H1 (cell line): ENCODE measurements around the gene DBH. TPM values are rescaled to one million over a fixed set of nuclear protein-coding genes. Genes with fewer than 3 reads are reported as not detected.

Source experiments
- CTCF ChIA-PET: fragments of 300-600 bp; sonication (Branson Sonifier 250); formaldehyde crosslinking; loops from one replicate; lab custom pipeline; 2021; ENCODE audit not compliant: partially characterized antibody; lab: Charles Lee
- POLR2A ChIA-PET: fragments of 300-600 bp; sonication (Branson Sonifier 250); formaldehyde crosslinking; loops from one replicate; lab custom pipeline; 2021; ENCODE audit warnings: inconsistent platforms; ENCODE audit not compliant: partially characterized antibody; lab: Charles Lee
- DNase-seq, 2 experiments: peaks; one replicate each; pipeline versions ENCODE4 v3.0.0 to v3.0.0-alpha.2; 2010 to 2022; ENCODE audit warnings: low spot score in 2 of 2, low read depth in 1 of 2, mixed read lengths in 1 of 2
- FAIRE-seq: peaks from 2 replicates; lab custom pipeline; 2011; peaks lifted over from hg19 to GRCh38; lab: Jason Lieb, UNC
- H2AFZ ChIP-seq: 2 replicates; pipeline ENCODE4 v1.8.1; 2012; ENCODE audit warnings: low read length, inconsistent platforms
- H2AK5ac ChIP-seq: 2 replicates; pipeline ENCODE4 v1.6.1; 2013; ENCODE audit warnings: low read depth, low read length
- H2BK120ac ChIP-seq: replicated peaks from 2 replicates; pipeline ENCODE3; 2013; ENCODE audit warnings: low read depth, low read length, inconsistent platforms
- H2BK12ac ChIP-seq: 2 replicates; pipeline ENCODE4 v1.6.1; 2013; ENCODE audit warnings: low read depth, low read length
- H2BK15ac ChIP-seq: 2 replicates; pipeline ENCODE4 v1.6.1; 2013; ENCODE audit warnings: low read length
- H2BK20ac ChIP-seq: 2 replicates; pipeline ENCODE4 v1.6.1; 2013; ENCODE audit warnings: low read length
- H2BK5ac ChIP-seq: 2 replicates; pipeline ENCODE4 v1.6.1; 2013; ENCODE audit warnings: low read depth, low read length
- H3K14ac ChIP-seq: 2 replicates; pipeline ENCODE4 v1.6.1; 2013; ENCODE audit warnings: inconsistent platforms; ENCODE audit not compliant: insufficient read length
- H3K18ac ChIP-seq: 2 replicates; pipeline ENCODE4 v1.6.1; 2013; ENCODE audit warnings: low read length; ENCODE audit errors: extremely low read depth
- H3K23ac ChIP-seq: 2 replicates; pipeline ENCODE4 v1.6.1; 2013; ENCODE audit warnings: inconsistent platforms; ENCODE audit not compliant: insufficient read length
- H3K23me2 ChIP-seq: 2 replicates; pipeline ENCODE4 v1.6.1; 2013; ENCODE audit warnings: low read depth, low read length
- H3K27ac ChIP-seq: 2 replicates; pipeline ENCODE4 v1.6.1; 2011; ENCODE audit warnings: low read depth, low read length, inconsistent platforms
- H3K27me3 ChIP-seq, 4 experiments: replicated peaks in 1 of 4; 1 replicate in 1 of 4; 2 replicates in 3 of 4; pipeline versions ENCODE4 v1.6.1 to v1.8.1; 2011 to 2013; ENCODE audit warnings: low read length in 3 of 4, mild to moderate bottlenecking in 3 of 4, inconsistent platforms in 2 of 4, mixed read lengths in 2 of 4, moderate library complexity in 1 of 4; ENCODE audit not compliant: control insufficient read depth in 3 of 4, insufficient read depth in 3 of 4; ENCODE audit errors: extremely low read depth in 1 of 4
- H3K36me3 ChIP-seq, 4 experiments: 2 replicates each; pipeline versions ENCODE4 v1.6.1 to v1.8.1; 2011 to 2013; ENCODE audit warnings: mild to moderate bottlenecking in 4 of 4, low read length in 3 of 4, moderate library complexity in 2 of 4, control low read depth in 1 of 4, inconsistent platforms in 1 of 4; ENCODE audit not compliant: insufficient read depth in 4 of 4, control insufficient read depth in 2 of 4
- H3K4ac ChIP-seq: replicated peaks from 2 replicates; pipeline ENCODE3; 2013; ENCODE audit warnings: low read length, low read depth, mixed read lengths, inconsistent platforms; ENCODE audit not compliant: insufficient read length
- H3K4me1 ChIP-seq, 4 experiments: replicated peaks in 1 of 4; 1 replicate in 1 of 4; 2 replicates in 3 of 4; pipeline versions ENCODE4 v1.6.1 to v1.8.1; 2011 to 2013; ENCODE audit warnings: low read length in 3 of 4, inconsistent platforms in 2 of 4, mixed read lengths in 1 of 4; ENCODE audit not compliant: insufficient read depth in 4 of 4, control insufficient read depth in 3 of 4
- H3K4me2 ChIP-seq, 2 experiments: 2 replicates each; pipeline versions ENCODE4 v1.6.1 to v1.8.1; 2011 to 2013; ENCODE audit warnings: low read depth in 2 of 2, low read length in 2 of 2, control low read depth in 1 of 2, inconsistent platforms in 1 of 2, mild to moderate bottlenecking in 1 of 2; ENCODE audit not compliant: insufficient read depth in 1 of 2
- H3K4me3 ChIP-seq, 4 experiments: fragments of 200-600, 300-600 bp in 1 of 4; sonication (generic), shearing (Covaris generic), sonication (Bioruptor Twin) in 1 of 4; 2 replicates each; pipeline versions ENCODE4 v1.5.1 to v1.8.1; 2011 to 2016; ENCODE audit warnings: low read length in 4 of 4, low read depth in 3 of 4, control low read depth in 2 of 4, inconsistent platforms in 2 of 4, mild to moderate bottlenecking in 2 of 4, mixed read lengths in 1 of 4, moderate library complexity in 1 of 4; ENCODE audit not compliant: insufficient read depth in 2 of 4; ENCODE audit errors: extremely low read depth in 1 of 4
- H3K56ac ChIP-seq: replicated peaks from 2 replicates; pipeline ENCODE3; 2013; ENCODE audit warnings: low read depth, mild to moderate bottlenecking, mixed read lengths, low read length, inconsistent platforms; ENCODE audit not compliant: insufficient read length
- H3K79me1 ChIP-seq: 2 replicates; pipeline ENCODE4 v1.6.1; 2013; ENCODE audit warnings: low read depth, low read length, control low read depth
- H3K79me2 ChIP-seq, 2 experiments: 2 replicates each; pipeline versions ENCODE4 v1.6.1 to v1.8.1; 2012 to 2013; ENCODE audit warnings: low read length in 2 of 2, mild to moderate bottlenecking in 2 of 2, inconsistent platforms in 1 of 2; ENCODE audit not compliant: insufficient read depth in 2 of 2, control insufficient read depth in 1 of 2
- H3K9ac ChIP-seq, 4 experiments: replicated peaks in 1 of 4; 1 replicate in 1 of 4; 2 replicates in 3 of 4; pipeline versions ENCODE4 v1.6.1 to v1.8.1; 2011 to 2013; ENCODE audit warnings: low read depth in 3 of 4, low read length in 3 of 4, control low read depth in 2 of 4, mild to moderate bottlenecking in 2 of 4, moderate library complexity in 2 of 4, inconsistent platforms in 1 of 4; ENCODE audit errors: extremely low read depth in 1 of 4
- H3K9me3 ChIP-seq, 2 experiments: 2 replicates each; pipeline versions ENCODE4 v1.6.1 to v1.8.1; 2012 to 2013; ENCODE audit warnings: mild to moderate bottlenecking in 2 of 2, moderate library complexity in 2 of 2, control low read depth in 1 of 2, inconsistent platforms in 1 of 2, low read depth in 1 of 2, low read length in 1 of 2, mixed read lengths in 1 of 2; ENCODE audit not compliant: insufficient read depth in 2 of 2
- H4K20me1 ChIP-seq, 2 experiments: replicated peaks in 1 of 2; 2 replicates each; pipeline versions ENCODE3 to v1.8.1; 2011 to 2013; ENCODE audit warnings: inconsistent platforms in 2 of 2, low read length in 2 of 2, mild to moderate bottlenecking in 1 of 2; ENCODE audit not compliant: insufficient read depth in 2 of 2, control insufficient read depth in 1 of 2
- H4K5ac ChIP-seq: 2 replicates; pipeline ENCODE4 v1.6.1; 2013; ENCODE audit warnings: low read length, low read depth, mixed read lengths, inconsistent platforms; ENCODE audit not compliant: insufficient read length
- H4K8ac ChIP-seq: 2 replicates; pipeline ENCODE4 v1.8.0; 2013; ENCODE audit warnings: mild to moderate bottlenecking, moderate library complexity, low read length, inconsistent platforms; ENCODE audit not compliant: insufficient read depth; ENCODE audit errors: extremely low read depth
- H4K91ac ChIP-seq: replicated peaks from 2 replicates; pipeline ENCODE3; 2013; ENCODE audit warnings: low read length, mixed read lengths, inconsistent platforms; ENCODE audit not compliant: insufficient read length
- ASH2L ChIP-seq: fragments of 200-600, 300-600 bp; sonication (generic); IDR thresholded peaks from one replicate; pipeline ENCODE4 v1.7.1; 2017; ENCODE audit warnings: low read length
- BRCA1 ChIP-seq: IDR thresholded peaks from 2 replicates; pipeline ENCODE4 v1.6.1; 2012; ENCODE audit warnings: low read depth, low read length, improper control_type of control experiment
- CREB1 ChIP-seq: IDR thresholded peaks from 2 replicates; pipeline ENCODE4 v1.6.1; 2012; ENCODE audit warnings: inconsistent platforms
- EGR1 ChIP-seq: IDR thresholded peaks from 2 replicates; pipeline ENCODE4 v1.6.1; 2011; ENCODE audit warnings: low read depth, low read length, borderline replicate concordance
- EZH2 ChIP-seq: fragments of 200-600 bp; sonication (generic); IDR thresholded peaks from 2 replicates; pipeline ENCODE4 v1.7.1; 2012; ENCODE audit warnings: low read depth, mild to moderate bottlenecking, moderate library complexity, low read length, inconsistent platforms; ENCODE audit not compliant: severe bottlenecking
- PHF8 ChIP-seq: fragments of 200-600 bp; sonication (generic); conservative IDR thresholded peaks from 2 replicates; pipeline ENCODE4 v1.7.1; 2012; ENCODE audit warnings: low read depth, mild to moderate bottlenecking, inconsistent platforms, low read length, moderate library complexity
- RAD21 ChIP-seq, 2 experiments: IDR thresholded peaks in 1 of 2; conservative IDR thresholded peaks in 1 of 2; 2 replicates each; pipeline ENCODE4 v1.6.1; 2011; ENCODE audit warnings: low read depth in 2 of 2, low read length in 2 of 2, improper control_type of control experiment in 1 of 2, inconsistent platforms in 1 of 2, mild to moderate bottlenecking in 1 of 2, moderate library complexity in 1 of 2
- SAP30 ChIP-seq: fragments of 300-600 bp; sonication (generic); IDR thresholded peaks from 2 replicates; pipeline ENCODE4 v1.7.1; 2012; ENCODE audit warnings: low read length, moderate library complexity, mild to moderate bottlenecking, inconsistent platforms; ENCODE audit not compliant: insufficient read depth, insufficient replicate concordance
- SP2 ChIP-seq: IDR thresholded peaks from 2 replicates; pipeline ENCODE4 v1.6.1; 2012; ENCODE audit warnings: mild to moderate bottlenecking, low read length, inconsistent platforms
- WGBS, 2 experiments: shearing (Covaris generic) in 1 of 2; methylation state at CpG; one replicate each; pipeline versions ENCODE4 v1.1.6 to v1.1.7; 2013 to 2015; ENCODE audit warnings: low lambda C conversion rate in 2 of 2, mixed read lengths in 2 of 2, inconsistent platforms in 1 of 2, low coverage in 1 of 2, missing lambda C conversion rate in 1 of 2; ENCODE audit not compliant: insufficient replicate concordance in 2 of 2, insufficient coverage in 1 of 2, insufficient read length in 1 of 2; ENCODE audit errors: extremely low coverage in 1 of 2, missing lambda C conversion rate in 1 of 2; 5-methylcytosine and 5-hydroxymethylcytosine counted together
- polyA plus RNA-seq, 7 experiments: library from polyadenylated mRNA; depleted of rRNA in 3 of 7; stranded (reverse) in 5 of 7; unstranded in 2 of 7; fragments of >200 nt in 5 of 7; fragments of 200-250 nt in 2 of 7; gene quantifications; 1 replicate in 5 of 7; 2 replicates in 1 of 7; 4 replicates in 1 of 7; pipeline versions ENCODE4 v1.2.1 to v1.2.3, GENCODE V29; 2011 to 2013; ENCODE audit warnings: missing spikeins in 2 of 7, mixed read lengths in 2 of 7
- total RNA-seq: library from RNA; stranded (reverse); fragmentation: NEBNext Ultra II Directional; extraction: Animal tissue kit (Norgen Biotek cat#: 25700); gene quantifications from 2 replicates; pipeline ENCODE4 v1.2.1, GENCODE V29; 2021
- TF ChIP-seq, protein P1 (sequence below): IDR thresholded peaks from 2 replicates; pipeline ENCODE4 v1.6.1; 2011; ENCODE audit warnings: low read depth, mild to moderate bottlenecking, low read length; ENCODE audit not compliant: insufficient read depth

DBH gene
- total and polyA plus RNA-seq, 2 of the 8 experiments (the other 6 are each of a cell fraction or from before 2014, with no cell fraction given), result 0.18 TPM; not detected in 1

DNA sequence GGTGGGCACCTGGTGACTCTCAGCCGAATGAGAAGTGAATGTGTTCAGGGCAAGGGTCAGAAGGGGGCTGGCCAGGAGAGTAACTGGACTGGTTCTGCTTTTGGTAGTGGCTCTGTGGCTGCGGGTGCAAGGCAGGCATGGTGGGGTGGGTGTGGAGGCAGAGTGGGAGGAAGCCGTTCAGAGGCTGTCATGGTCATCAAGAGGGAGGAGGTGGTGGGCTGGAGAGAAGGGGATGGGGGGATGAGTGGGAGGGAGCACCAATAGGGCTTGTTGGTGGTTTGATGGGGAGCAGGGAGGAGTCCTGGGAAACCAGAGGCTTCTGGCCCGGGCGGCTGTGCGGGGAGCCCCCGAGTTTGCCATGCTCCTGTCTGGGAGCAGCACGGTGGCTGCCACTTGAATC lies 40.3 kb upstream of the DBH start:
- no peak overlapping the region for H2AFZ ChIP-seq
- no peak overlapping the region for H3K4me3 ChIP-seq
- H2BK120ac ChIP-seq, result no peak overlapping the region
- no peak overlapping the region for H2BK12ac ChIP-seq
- no peak overlapping the region for H2AK5ac ChIP-seq
- no peak overlapping the region for H3K56ac ChIP-seq
- H4K91ac ChIP-seq, result no peak overlapping the region
- H3K23ac ChIP-seq, result no peak overlapping the region
- H3K4ac ChIP-seq, result no peak overlapping the region
- WGBS, 2 experiments, result 79% methylated on average over 8 of the region's 8 CpGs; no CpG with 5 or more reads in 1 of the 2 experiments
- no peak overlapping the region for H2BK20ac ChIP-seq
- no peak overlapping the region for H4K8ac ChIP-seq
- FAIRE-seq (no peak), DNase-seq (no peak)
- POLR2A ChIA-PET, result no interaction called here
- no peaks in the 10 kb centered on the region; a peak in 3 of 7 replicates for H3K27me3 ChIP-seq
- peaks cover 4% of the 10 kb centered on the region; the same call in 1 of the 2 replicates for H3K23me2 ChIP-seq
- no peak overlapping the region for H4K5ac ChIP-seq
- H2BK15ac ChIP-seq, result no peak overlapping the region
- H3K9me3 ChIP-seq, result peaks cover 15 to 18% of the 10 kb centered on the region in 2 experiments
- no peak overlapping the region for H3K4me2 ChIP-seq
- H3K36me3 ChIP-seq, result peaks cover 0 to 3% (median 0%) of the 10 kb centered on the region in 4 experiments; a peak in 1 of 8 replicates
- H3K14ac ChIP-seq, result no peak overlapping the region
- H3K18ac ChIP-seq, result no peak overlapping the region
- no peaks in the 10 kb centered on the region for H3K79me2 ChIP-seq
- H3K79me1 ChIP-seq, result peaks cover 3% of the 10 kb centered on the region
- H3K4me1 ChIP-seq, result no peaks in the 10 kb centered on the region; a peak in 1 of 7 replicates
- CTCF ChIA-PET, result interaction anchor here (1.0 to 2.0 kb wide), 2 partner anchors 46 to 132 kb away, joined by 3 to 5 read pairs; no protein-coding TSS in a partner anchor
- H2BK5ac ChIP-seq, result no peak overlapping the region
- H3K9ac ChIP-seq, result no peak overlapping the region
- no peak overlapping the region for H3K27ac ChIP-seq
- peaks cover 0 to 8% of the 10 kb centered on the region in 2 experiments for H4K20me1 ChIP-seq
- no peak for TF ChIP-seq ASH2L
- TF ChIP-seq SAP30, result no peak
- no peak for TF ChIP-seq EZH2
- TF ChIP-seq, protein P1, sequence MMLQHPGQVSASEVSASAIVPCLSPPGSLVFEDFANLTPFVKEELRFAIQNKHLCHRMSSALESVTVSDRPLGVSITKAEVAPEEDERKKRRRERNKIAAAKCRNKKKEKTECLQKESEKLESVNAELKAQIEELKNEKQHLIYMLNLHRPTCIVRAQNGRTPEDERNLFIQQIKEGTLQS, result no peak
- TF ChIP-seq CREB1, result no peak
- TF ChIP-seq BRCA1, result no peak
- TF ChIP-seq SP2, result no peak
- no peak for TF ChIP-seq RAD21 (IDR thresholded peaks at IDR 0.05 in 1 of 2, conservative IDR thresholded peaks at IDR 0.05 in 1 of 2; ENCODE audit: low read depth in 2 of 2, low read length in 2 of 2)
- no peak for TF ChIP-seq EGR1
- TF ChIP-seq PHF8, result no peak
